ENCODE data around the gene PRDM16. TPM values are rescaled to one million over a fixed set of nuclear protein-coding genes. Genes with fewer than 3 reads are reported as not detected.

The PRDM16 gene
- polyA plus RNA-seq, 1 experiment = 0.06 TPM

GRCh38 chr1:3262681-3263286 lies 193.8 kb downstream of the PRDM16 start:
- Histone ChIP-seq H3K27me3 (ENCODE audit: control insufficient read depth, insufficient read depth, low read length) (no peaks in the 10 kb centered on the region), H3K4me3 (ENCODE audit: low read depth, low read length) (no peak overlapping the region), H3K27ac (ENCODE audit: low read depth, low read length) (no peak overlapping the region), H3K9me3 (ENCODE audit: control insufficient read depth, insufficient read depth, low read length) (peaks cover 43% of the 10 kb centered on the region)
- CTCF ChIA-PET = no interaction called here
- DNase-seq (ENCODE audit: low read depth, low spot score) = no peak
- no peak for TF ChIP-seq CTCF (IDR thresholded peaks at IDR 0.05; ENCODE audit: low read depth, low read length)
- POLR2A ChIA-PET = no interaction called here

DNA sequence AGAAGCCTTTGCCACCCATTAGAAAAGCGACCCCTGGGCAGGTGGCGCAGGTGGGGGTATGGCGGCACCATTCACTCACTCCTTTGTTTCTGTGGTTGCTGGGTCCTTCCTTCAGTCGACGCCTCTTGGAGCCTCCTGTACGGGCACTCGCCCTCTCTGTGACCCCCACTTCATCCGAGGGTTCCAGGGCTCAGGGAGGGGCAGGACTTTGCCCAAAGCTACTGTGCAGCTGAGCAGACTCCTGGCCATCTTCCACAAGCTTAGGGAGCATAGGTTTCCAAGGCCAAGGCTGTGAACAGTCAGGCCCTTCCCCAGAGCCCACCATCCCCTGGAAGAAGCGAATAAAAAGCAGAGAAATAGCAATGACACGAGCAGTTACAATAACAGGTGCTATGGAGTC lies 194.8 kb downstream of the PRDM16 start:
- no peak overlapping the region for H3K4me3 ChIP-seq (ENCODE audit: low read depth, low read length)
- no peak for DNase-seq (ENCODE audit: low read depth, low spot score)
- H3K27ac ChIP-seq (ENCODE audit: low read depth, low read length) = no peak overlapping the region
- H3K9me3 ChIP-seq (ENCODE audit: control insufficient read depth, insufficient read depth, low read length) = peaks cover 51% of the 10 kb centered on the region
- TF ChIP-seq CTCF (IDR thresholded peaks at IDR 0.05; ENCODE audit: low read depth, low read length) = no peak
- CTCF ChIA-PET = no interaction called here
- H3K27me3 ChIP-seq (ENCODE audit: control insufficient read depth, insufficient read depth, low read length) = no peaks in the 10 kb centered on the region
- POLR2A ChIA-PET = no interaction called here

- ChIA-PET POLR2A (no interaction called here), CTCF (no interaction called here)
- H3K27me3 ChIP-seq (ENCODE audit: control insufficient read depth, insufficient read depth, low read length) = no peaks in the 10 kb centered on the region
- H3K27ac ChIP-seq (ENCODE audit: low read depth, low read length) = no peak overlapping the region
- TF ChIP-seq CTCF (IDR thresholded peaks at IDR 0.05; ENCODE audit: low read depth, low read length) = no peak
- no peak for DNase-seq (ENCODE audit: low read depth, low spot score)
- no peak overlapping the region for H3K4me3 ChIP-seq (ENCODE audit: low read depth, low read length)
- peaks cover 55% of the 10 kb centered on the region for H3K9me3 ChIP-seq (ENCODE audit: control insufficient read depth, insufficient read depth, low read length)
These were observed 195.5 kb downstream of the PRDM16 start for GRCh38 chr1:3264456-3264855.

- no peak for DNase-seq (ENCODE audit: low read depth, low spot score)
- CTCF ChIA-PET = no interaction called here
- H3K27me3 ChIP-seq (ENCODE audit: control insufficient read depth, insufficient read depth, low read length) = no peaks in the 10 kb centered on the region
- H3K9me3 ChIP-seq (ENCODE audit: control insufficient read depth, insufficient read depth, low read length) = peaks cover 60% of the 10 kb centered on the region
- POLR2A ChIA-PET = no interaction called here
- H3K4me3 ChIP-seq (ENCODE audit: low read depth, low read length) = no peak overlapping the region
- TF ChIP-seq CTCF (IDR thresholded peaks at IDR 0.05; ENCODE audit: low read depth, low read length) = no peak
- no peak overlapping the region for H3K27ac ChIP-seq (ENCODE audit: low read depth, low read length)
These were observed 197.1 kb downstream of the PRDM16 start for GRCh38 chr1:3265835-3266805.

- peaks cover 52% of the 10 kb centered on the region for H3K9me3 ChIP-seq (ENCODE audit: control insufficient read depth, insufficient read depth, low read length)
- no peak for DNase-seq (ENCODE audit: low read depth, low spot score)
- CTCF ChIA-PET = no interaction called here
- no peak overlapping the region for H3K27ac ChIP-seq (ENCODE audit: low read depth, low read length)
- H3K27me3 ChIP-seq (ENCODE audit: control insufficient read depth, insufficient read depth, low read length) = no peaks in the 10 kb centered on the region
- no peak overlapping the region for H3K4me3 ChIP-seq (ENCODE audit: low read depth, low read length)
- no peak for TF ChIP-seq CTCF (IDR thresholded peaks at IDR 0.05; ENCODE audit: low read depth, low read length)
- POLR2A ChIA-PET = no interaction called here
These were observed 198.0 kb downstream of the PRDM16 start for GRCh38 chr1:3266870-3267549.

Measured in AG04450 (cell line).